WI38 (cell line): ENCODE data around the gene CDKL1.

Experiments
- H3K4me3 ChIP-seq: 2 replicates; pipeline ENCODE4 v1.5.1; 2011; ENCODE audit warnings: low read depth, mild to moderate bottlenecking, control low read depth, low read length
- CTCF ChIP-seq: IDR thresholded peaks from 2 replicates; pipeline ENCODE4 v1.5.1; 2012; ENCODE audit warnings: low read depth, mild to moderate bottlenecking, control low read depth, low read length

The CDKL1 gene

GRCh38 chr14:50417853-50418252 is 21.2 kb upstream of the CDKL1 start:
- no peak for TF ChIP-seq CTCF
- no peak overlapping the region for H3K4me3 ChIP-seq

- TF ChIP-seq CTCF: no peak
- H3K4me3 ChIP-seq: no peak overlapping the region
These were observed 14.2 kb upstream of the CDKL1 start for GRCh38 chr14:50410921-50411320.

- H3K4me3 ChIP-seq: no peak overlapping the region
- TF ChIP-seq CTCF: no peak
These were observed 13.4 kb upstream of the CDKL1 start for GRCh38 chr14:50410071-50410470.

GRCh38 chr14:50407111-50407812 is 10.6 kb upstream of the CDKL1 start:
- no peak for TF ChIP-seq CTCF

GRCh38 chr14:50403419-50403818 is 6.7 kb upstream of the CDKL1 start:
- no peak overlapping the region for H3K4me3 ChIP-seq
- no peak for TF ChIP-seq CTCF

More at GRCh38 chr14:50407111-50407812, 10.6 kb upstream of the CDKL1 start:
- H3K4me3 ChIP-seq: no peak overlapping the region

GRCh38 chr14:50402965-50403364 is 6.3 kb upstream of the CDKL1 start:
- no peak overlapping the region for H3K4me3 ChIP-seq
- no peak for TF ChIP-seq CTCF

GRCh38 chr14:50400461-50400860 is 3.8 kb upstream of the CDKL1 start:
- no peak for TF ChIP-seq CTCF

More at GRCh38 chr14:50400461-50400860, 3.8 kb upstream of the CDKL1 start:
- H3K4me3 ChIP-seq: no peak overlapping the region
